NCI-H128 (cell line): ENCODE measurements around the gene LPP.

Experiments used
- DNase-seq: peaks from one replicate; lab custom pipeline; 2025; ENCODE audit not compliant: unreplicated experiment; lab: John Stamatoyannopoulos, UW

The LPP gene

GRCh38 chr3:188218603-188219002 is 64.6 kb downstream of the LPP start:
- DNase-seq, result no peak

- no peak for DNase-seq
Measured at GRCh38 chr3:188219147-188219546, 65.2 kb downstream of the LPP start.

- no peak for DNase-seq
Measured at GRCh38 chr3:188220097-188220788, 66.3 kb downstream of the LPP start.

- no peak for DNase-seq
Measured at GRCh38 chr3:188220988-188221818, 67.2 kb downstream of the LPP start.

- DNase-seq, result no peak
Measured at GRCh38 chr3:188223936-188224335, 70.0 kb downstream of the LPP start.

GRCh38 chr3:188227442-188227841 is 73.5 kb downstream of the LPP start:
- no peak for DNase-seq

GRCh38 chr3:188229177-188229576 is 75.2 kb downstream of the LPP start:
- DNase-seq, result no peak

GRCh38 chr3:188229726-188230125 is 75.8 kb downstream of the LPP start:
- DNase-seq, result no peak

GRCh38 chr3:188230962-188231361 is 77.0 kb downstream of the LPP start:
- DNase-seq, result no peak

GRCh38 chr3:188231456-188231855 is 77.5 kb downstream of the LPP start:
- DNase-seq, result no peak

- no peak for DNase-seq
Measured at GRCh38 chr3:188232656-188233055, 78.7 kb downstream of the LPP start.

GRCh38 chr3:188233320-188233719 is 79.4 kb downstream of the LPP start:
- DNase-seq, result no peak

- no peak for DNase-seq
Measured at GRCh38 chr3:188234132-188234531, 80.2 kb downstream of the LPP start.

GRCh38 chr3:188236271-188236670 is 82.3 kb downstream of the LPP start:
- DNase-seq, result no peak

GRCh38 chr3:188239035-188239434 is 85.1 kb downstream of the LPP start:
- no peak for DNase-seq

- DNase-seq, result no peak
Measured at GRCh38 chr3:188239577-188239976, 85.6 kb downstream of the LPP start.

- DNase-seq, result no peak
Measured at GRCh38 chr3:188240189-188240981, 86.4 kb downstream of the LPP start.

GRCh38 chr3:188241072-188241471 is 87.1 kb downstream of the LPP start:
- DNase-seq, result no peak

GRCh38 chr3:188241883-188242282 is 87.9 kb downstream of the LPP start:
- no peak for DNase-seq

GRCh38 chr3:188242436-188243123 is 88.6 kb downstream of the LPP start:
- DNase-seq, result no peak
